ENCODE measurements around the gene MDC1. TPM values are rescaled to one million over a fixed set of nuclear protein-coding genes. Genes with fewer than 3 reads are reported as not detected.

The MDC1 gene
- total and polyA plus RNA-seq, 2 of the 13 experiments (the other 11 are each of a cell fraction or from before 2014, with no cell fraction given), result 8.4 to 14.0 TPM

GRCh38 chr6:30725713-30726505 lies 8.8 kb upstream of the MDC1 start (continued):
- TF ChIP-seq RERE (CRISPR knock-in tag; IDR thresholded peaks at IDR 0.05; ENCODE audit: low read depth) (peak; percentile 39; the same call in 1 of the 2 replicates), ATF3 (CRISPR knock-in tag; IDR thresholded peaks at IDR 0.05) (peak; percentile 11; the same call in 1 of the 2 replicates), RFXAP (CRISPR knock-in tag; IDR thresholded peaks at IDR 0.05; ENCODE audit: borderline replicate concordance) (no peak), ETV5 (CRISPR knock-in tag; IDR thresholded peaks at IDR 0.05; ENCODE audit: borderline replicate concordance) (0 out of 2 replicates have a peak, but pooled peaks have one; percentile 37), CENPX (CRISPR knock-in tag; IDR thresholded peaks at IDR 0.05) (no peak), ZNF446 (CRISPR knock-in tag; IDR thresholded peaks at IDR 0.05) (no peak), ZC3H4 (CRISPR knock-in tag; IDR thresholded peaks at IDR 0.05; ENCODE audit: borderline replicate concordance) (peak; percentile 59; the same call in 1 of the 2 replicates), THAP11 (CRISPR knock-in tag; IDR thresholded peaks at IDR 0.05) (0 out of 2 replicates have a peak, but pooled peaks have one; percentile 7), THAP8 (CRISPR knock-in tag; IDR thresholded peaks at IDR 0.05; ENCODE audit: borderline replicate concordance) (no peak), NCOA2 (CRISPR knock-in tag; IDR thresholded peaks at IDR 0.05) (no peak; the same call in 1 of the 2 replicates), ZEB1 (IDR thresholded peaks at IDR 0.05; ENCODE audit: insufficient replicate concordance, low read depth) (peak; percentile 27), NCOA5 (CRISPR knock-in tag; IDR thresholded peaks at IDR 0.05) (0 out of 2 replicates have a peak, but pooled peaks have one; percentile 20), GMEB1 (CRISPR knock-in tag; IDR thresholded peaks at IDR 0.05; ENCODE audit: borderline replicate concordance) (no peak; the same call in 1 of the 2 replicates), ZNF576 (CRISPR knock-in tag; IDR thresholded peaks at IDR 0.05) (no peak), ZBTB33 (CRISPR knock-in tag; IDR thresholded peaks at IDR 0.05) (no peak; the same call in 1 of the 2 replicates)

Measured in HepG2 (cell line).